Neural crest cell (in vitro differentiated cells): ENCODE results near the gene TSSC4. TPM values are rescaled to one million over a fixed set of nuclear protein-coding genes. Genes with fewer than 3 reads are reported as not detected.

Experiments
- DNase-seq: peaks from one replicate; pipeline ENCODE4 v3.0.0; 2021; ENCODE audit warnings: low read depth, mixed read lengths, low spot score
- H3K27ac Mint-ChIP-seq: one replicate; pipeline ENCODE4 v1.8.0; 2021; ENCODE audit warnings: mild to moderate bottlenecking, mixed read lengths; ENCODE audit not compliant: unreplicated experiment
- H3K27me3 Mint-ChIP-seq: 2 replicates; pipeline ENCODE4 v1.8.0; 2021; ENCODE audit warnings: low read depth, mild to moderate bottlenecking, mixed read lengths
- H3K36me3 Mint-ChIP-seq: 2 replicates; pipeline ENCODE4 v1.8.0; 2021; ENCODE audit warnings: low read depth, mild to moderate bottlenecking, mixed read lengths
- H3K4me1 Mint-ChIP-seq: 2 replicates; pipeline ENCODE4 v1.8.0; 2021; ENCODE audit warnings: mixed read lengths
- H3K4me3 Mint-ChIP-seq: one replicate; pipeline ENCODE4 v1.8.0; 2021; ENCODE audit warnings: mild to moderate bottlenecking, mixed read lengths
- H3K9me3 Mint-ChIP-seq: 2 replicates; pipeline ENCODE4 v1.8.0; 2021; ENCODE audit warnings: mixed read lengths
- CTCF ChIP-seq: fragments of 200-600 bp; sonication (generic); conservative IDR thresholded peaks from 2 replicates; pipeline ENCODE4 v1.5.0; 2021; ENCODE audit warnings: antibody characterized with exemption, mild to moderate bottlenecking
- total RNA-seq: library from RNA; stranded (reverse); gene quantifications from 2 replicates; pipeline ENCODE4 v1.2.1, GENCODE V29; 2021

TSSC4 gene
- total RNA-seq, 1 donor from 2014 or later = 60.1 TPM

DNA sequence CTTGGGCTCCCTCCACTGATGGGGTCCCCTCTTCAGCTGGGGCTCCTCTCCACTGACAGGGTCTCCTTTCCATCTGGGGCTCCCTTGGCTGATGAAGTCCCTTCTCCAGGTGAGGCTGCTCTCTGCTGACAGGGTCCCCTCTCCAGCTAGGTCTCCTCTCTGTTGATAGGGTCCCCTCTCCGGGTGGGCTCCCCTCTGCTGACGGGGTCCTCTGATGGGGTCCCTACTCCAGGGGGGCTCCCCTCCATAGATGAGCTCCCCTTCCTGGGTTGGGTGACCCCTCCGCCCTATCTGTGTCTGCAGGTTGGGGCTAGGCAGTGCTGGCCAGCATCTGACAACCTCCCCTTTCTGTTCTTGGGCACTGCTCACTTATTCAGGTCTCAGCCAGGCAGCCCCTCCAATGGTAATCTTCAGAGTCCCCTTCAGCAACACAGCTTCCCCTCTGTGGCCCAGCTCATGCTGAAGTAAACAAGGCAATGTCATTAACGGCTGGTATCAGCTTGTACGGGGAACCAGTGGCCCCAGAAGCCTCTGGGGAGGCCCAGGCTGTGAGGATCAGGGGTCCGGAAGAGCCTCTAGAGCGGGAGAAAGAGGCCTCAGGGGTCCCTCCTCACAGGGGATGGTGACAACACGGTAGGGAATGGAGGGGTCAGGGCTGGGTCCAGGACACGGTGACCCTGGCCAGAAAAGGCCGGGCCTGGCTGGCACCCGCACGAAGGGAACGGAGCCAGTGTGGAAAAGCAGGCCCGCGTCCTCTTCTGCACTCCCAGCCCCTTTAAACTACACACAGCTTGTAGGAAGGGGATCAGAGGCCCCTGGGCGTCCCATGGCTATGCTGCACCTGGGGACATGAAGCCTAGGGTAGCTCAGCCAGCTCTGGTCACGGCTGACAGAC, 33.0 kb upstream of the TSSC4 start:
- H3K36me3 Mint-ChIP-seq = no peaks in the 10 kb centered on the region
- no peak for TF ChIP-seq CTCF
- peaks cover 2% of the 10 kb centered on the region for H3K9me3 Mint-ChIP-seq
- peak overlapping the region; percentile 27 for H3K27ac Mint-ChIP-seq
- no peak for DNase-seq
- no peaks in the 10 kb centered on the region for H3K27me3 Mint-ChIP-seq
- no peaks in the 10 kb centered on the region for H3K4me1 Mint-ChIP-seq
- H3K4me3 Mint-ChIP-seq = no peak overlapping the region

- no peaks in the 10 kb centered on the region for H3K4me1 Mint-ChIP-seq
- H3K9me3 Mint-ChIP-seq = peaks cover 2% of the 10 kb centered on the region
- TF ChIP-seq CTCF = no peak
- no peaks in the 10 kb centered on the region for H3K27me3 Mint-ChIP-seq
- no peak for DNase-seq
- no peak overlapping the region for H3K27ac Mint-ChIP-seq
- no peak overlapping the region for H3K4me3 Mint-ChIP-seq
- no peaks in the 10 kb centered on the region for H3K36me3 Mint-ChIP-seq
Measured at GRCh38 chr11:2368178-2368850, 32.2 kb upstream of the TSSC4 start.

GRCh38 chr11:2368851-2369180, 31.7 kb upstream of the TSSC4 start:
- peaks cover 2% of the 10 kb centered on the region for H3K9me3 Mint-ChIP-seq
- H3K27ac Mint-ChIP-seq = no peak overlapping the region
- H3K4me3 Mint-ChIP-seq = no peak overlapping the region
- H3K4me1 Mint-ChIP-seq = no peaks in the 10 kb centered on the region
- no peak for DNase-seq
- no peaks in the 10 kb centered on the region for H3K27me3 Mint-ChIP-seq
- no peak for TF ChIP-seq CTCF
- H3K36me3 Mint-ChIP-seq = no peaks in the 10 kb centered on the region

GRCh38 chr11:2369320-2369719, 31.2 kb upstream of the TSSC4 start:
- Mint-ChIP-seq H3K36me3 (no peaks in the 10 kb centered on the region), H3K4me3 (no peak overlapping the region), H3K27me3 (no peaks in the 10 kb centered on the region), H3K9me3 (peaks cover 2% of the 10 kb centered on the region), H3K27ac (no peak overlapping the region), H3K4me1 (no peaks in the 10 kb centered on the region)
- DNase-seq = no peak
- no peak for TF ChIP-seq CTCF

DNA sequence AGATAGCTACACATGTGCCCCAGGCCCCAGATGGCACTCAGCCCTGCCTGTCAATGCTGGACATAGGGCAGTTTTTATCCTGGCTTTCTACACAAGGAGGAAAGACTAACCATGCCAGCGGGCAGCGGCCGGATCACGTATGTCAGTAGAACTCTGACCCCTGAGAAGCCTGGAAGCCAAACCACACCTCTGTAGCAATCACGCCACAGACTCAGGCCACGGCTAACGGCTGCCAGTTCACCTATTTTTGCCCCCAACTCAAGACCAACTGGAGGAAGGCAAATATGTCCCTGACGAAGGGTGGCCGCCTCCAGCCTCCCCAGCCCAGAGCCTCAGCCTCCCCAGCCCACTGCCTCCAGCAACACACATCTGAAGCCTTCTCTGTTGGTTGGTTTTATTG, 30.7 kb upstream of the TSSC4 start:
- Mint-ChIP-seq H3K4me1 (no peaks in the 10 kb centered on the region), H3K27ac (peak overlapping the region; percentile 75), H3K36me3 (no peaks in the 10 kb centered on the region), H3K9me3 (peaks cover 2% of the 10 kb centered on the region), H3K27me3 (no peaks in the 10 kb centered on the region), H3K4me3 (no peak overlapping the region)
- no peak for TF ChIP-seq CTCF
- no peak for DNase-seq
